SH-SY5Y (cell line): ENCODE data around the gene DRG1.

Experiments
- GATA2 ChIP-seq: IDR thresholded peaks from 2 replicates; pipeline ENCODE4 v1.6.1; 2011; ENCODE audit warnings: mild to moderate bottlenecking, low read depth, low read length
- GATA3 ChIP-seq: IDR thresholded peaks from 2 replicates; pipeline ENCODE4 v1.6.1; 2011; ENCODE audit warnings: low read depth, mild to moderate bottlenecking, low read length, moderate library complexity

DRG1 gene

GRCh38 chr22:31425331-31426050 is 26.1 kb downstream of the DRG1 start:
- TF ChIP-seq GATA3 (no peak), GATA2 (no peak)

GRCh38 chr22:31431950-31432349 is 32.5 kb downstream of the DRG1 start:
- TF ChIP-seq GATA3 (no peak), GATA2 (no peak)

- TF ChIP-seq GATA3, result no peak
- TF ChIP-seq GATA2, result no peak
Observed at GRCh38 chr22:31436132-31436531, 36.7 kb downstream of the DRG1 start.

DNA sequence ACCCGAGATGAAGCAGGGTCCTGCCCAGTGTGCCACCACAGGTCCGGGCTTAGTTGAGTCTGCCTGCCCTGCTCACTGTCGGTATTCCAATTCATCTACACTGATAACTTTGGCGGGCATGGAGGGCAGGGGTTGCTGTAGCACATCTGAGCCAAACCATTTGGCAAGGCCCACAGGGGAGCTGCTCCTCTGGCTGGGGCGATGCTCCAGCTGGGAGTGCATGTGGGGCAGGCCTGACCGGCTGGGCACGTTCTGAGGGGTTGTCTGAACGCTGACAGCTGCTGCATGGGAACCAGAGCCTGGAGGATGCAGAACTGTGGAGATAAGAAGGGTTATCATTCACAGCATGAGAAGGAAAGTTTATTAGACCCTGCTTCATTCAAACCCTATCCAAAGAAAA is 40.4 kb downstream of the DRG1 start:
- no peak for TF ChIP-seq GATA3

- TF ChIP-seq GATA3 (no peak), GATA2 (no peak)
Observed at GRCh38 chr22:31440681-31441080, 41.3 kb downstream of the DRG1 start.

GRCh38 chr22:31441652-31442051 is 42.2 kb downstream of the DRG1 start:
- TF ChIP-seq GATA2 (no peak), GATA3 (no peak)

- TF ChIP-seq GATA2, result no peak
Observed at GRCh38 chr22:31442768-31443489, 43.5 kb downstream of the DRG1 start.

GRCh38 chr22:31443516-31443915 is 44.1 kb downstream of the DRG1 start:
- TF ChIP-seq GATA3 (no peak), GATA2 (no peak)

GRCh38 chr22:31445642-31446041 is 46.2 kb downstream of the DRG1 start:
- TF ChIP-seq GATA2, result no peak
- no peak for TF ChIP-seq GATA3

DNA sequence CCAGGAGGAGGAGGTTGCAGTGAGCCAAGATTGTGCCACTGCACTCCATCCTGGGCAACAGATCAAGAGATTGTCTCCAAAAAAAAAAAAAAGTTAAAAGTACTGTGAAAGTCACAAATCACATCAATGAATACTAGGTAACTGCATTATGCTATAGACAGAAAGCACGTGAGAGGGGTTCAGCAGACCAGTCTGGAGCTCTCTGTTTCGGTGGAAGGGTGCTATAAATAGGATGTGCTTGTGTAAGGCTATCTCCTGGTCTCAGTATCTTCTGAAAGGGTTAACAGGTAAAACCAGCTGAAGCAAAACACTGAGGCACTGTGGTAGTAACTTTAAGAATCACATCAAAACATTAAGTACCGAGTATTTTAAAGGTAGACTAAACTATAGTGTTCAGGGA is 46.8 kb downstream of the DRG1 start:
- TF ChIP-seq GATA2, result no peak
- TF ChIP-seq GATA3, result no peak

- TF ChIP-seq GATA2 (no peak), GATA3 (no peak)
Observed at GRCh38 chr22:31446767-31447166, 47.4 kb downstream of the DRG1 start.

- no peak for TF ChIP-seq GATA3
- TF ChIP-seq GATA2, result no peak
Observed at GRCh38 chr22:31447337-31447736, 47.9 kb downstream of the DRG1 start.

- TF ChIP-seq GATA3 (no peak), GATA2 (no peak)
Observed at GRCh38 chr22:31448382-31448781, 49.0 kb downstream of the DRG1 start.

- TF ChIP-seq GATA3 (no peak), GATA2 (no peak)
Observed at GRCh38 chr22:31449506-31449905, 50.1 kb downstream of the DRG1 start.
